ENCODE results near the gene LRRC26.

Gene LRRC26, protein sequence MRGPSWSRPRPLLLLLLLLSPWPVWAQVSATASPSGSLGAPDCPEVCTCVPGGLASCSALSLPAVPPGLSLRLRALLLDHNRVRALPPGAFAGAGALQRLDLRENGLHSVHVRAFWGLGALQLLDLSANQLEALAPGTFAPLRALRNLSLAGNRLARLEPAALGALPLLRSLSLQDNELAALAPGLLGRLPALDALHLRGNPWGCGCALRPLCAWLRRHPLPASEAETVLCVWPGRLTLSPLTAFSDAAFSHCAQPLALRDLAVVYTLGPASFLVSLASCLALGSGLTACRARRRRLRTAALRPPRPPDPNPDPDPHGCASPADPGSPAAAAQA

GRCh38 chr9:137169896-137170358 is at the start of gene LRRC26:
LRRC26 (minus strand) TSS chr9:137170051; CDS start chr9:137169943, 108 bp downstream.
- FAIRE-seq (no peak), DNase-seq (ENCODE audit: insufficient read length, low spot score) (no peak)

GRCh38 chr9:137218754-137219271 is 49.0 kb upstream of the LRRC26 start:
- DNase-seq (ENCODE audit: insufficient read length, low spot score): no peak
- FAIRE-seq: no peak

DNA sequence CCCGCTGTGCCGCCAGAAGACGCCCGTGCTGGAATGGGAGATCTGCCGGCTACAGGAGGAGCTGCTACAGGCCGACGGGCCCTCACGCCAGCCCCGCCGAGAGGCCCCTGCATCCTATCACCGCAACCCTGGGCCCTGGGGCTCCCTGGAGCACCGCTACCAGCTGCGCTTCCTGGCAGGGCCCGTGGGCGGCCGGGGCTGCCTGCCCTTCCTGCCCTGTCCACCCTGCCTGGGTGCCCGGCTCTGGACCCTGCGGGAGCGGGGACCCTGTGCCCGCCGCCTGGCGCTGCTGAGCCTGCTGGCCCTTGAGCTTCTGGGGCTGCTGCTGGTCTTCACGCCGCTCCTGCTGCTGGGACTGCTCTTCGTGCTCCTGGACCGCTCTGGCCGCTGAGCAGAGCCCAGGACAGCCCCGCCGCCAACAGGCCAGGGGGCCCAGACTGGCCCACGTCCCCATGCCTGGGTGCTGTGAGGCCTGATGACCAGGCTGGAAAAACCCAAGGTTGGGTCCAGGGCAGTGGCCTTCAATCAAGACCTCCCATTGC is 48.4 kb upstream of the LRRC26 start:
- no peak for FAIRE-seq
- DNase-seq (ENCODE audit: insufficient read length, low spot score): no peak

- FAIRE-seq (no peak), DNase-seq (ENCODE audit: insufficient read length, low spot score) (no peak)
These were observed 47.7 kb upstream of the LRRC26 start for GRCh38 chr9:137217276-137218211.

- no peak for FAIRE-seq
- DNase-seq (ENCODE audit: insufficient read length, low spot score): no peak
These were observed 46.5 kb upstream of the LRRC26 start for GRCh38 chr9:137216188-137216965.

DNA sequence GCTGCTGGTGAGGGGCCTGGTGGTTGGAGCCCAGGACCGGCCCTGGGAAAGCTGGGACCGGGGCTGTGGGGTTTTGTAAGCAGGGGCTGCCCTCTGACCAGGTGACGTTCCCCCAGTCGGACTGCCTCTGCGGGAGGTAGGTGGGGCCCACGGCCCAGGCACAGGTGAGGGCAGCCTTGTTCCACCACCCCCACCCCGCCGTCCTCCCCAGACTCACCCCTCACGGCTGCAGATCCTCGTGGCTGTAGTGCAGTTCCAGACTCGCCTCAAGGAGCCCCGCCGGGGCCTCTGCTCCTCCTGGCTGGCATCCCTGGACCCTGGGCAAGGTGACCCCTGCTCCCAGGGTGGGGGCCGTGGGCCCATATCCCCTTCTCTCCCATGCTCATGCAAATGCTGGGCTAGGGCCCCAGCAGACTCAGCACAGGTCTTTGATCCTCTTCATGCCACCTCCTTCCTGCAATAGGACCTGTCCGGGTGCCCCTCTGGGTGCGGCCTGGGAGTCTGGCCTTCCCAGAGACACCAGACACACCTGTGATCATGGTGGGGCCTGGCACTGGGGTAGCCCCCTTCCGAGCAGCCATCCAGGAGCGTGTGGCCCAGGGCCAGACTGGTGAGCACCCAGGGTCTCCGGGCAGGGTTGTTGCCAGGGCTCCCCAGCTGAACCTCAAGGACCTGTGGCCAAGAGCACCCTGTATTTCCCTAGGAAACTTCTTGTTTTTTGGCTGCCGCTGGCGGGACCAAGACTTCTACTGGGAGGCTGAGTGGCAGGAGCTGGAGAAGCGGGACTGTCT is 45.5 kb upstream of the LRRC26 start:
- DNase-seq (ENCODE audit: insufficient read length, low spot score) (no peak), FAIRE-seq (no peak)

- DNase-seq (ENCODE audit: insufficient read length, low spot score) (no peak), FAIRE-seq (no peak)
These were observed 44.8 kb upstream of the LRRC26 start for GRCh38 chr9:137214620-137215019.

DNA sequence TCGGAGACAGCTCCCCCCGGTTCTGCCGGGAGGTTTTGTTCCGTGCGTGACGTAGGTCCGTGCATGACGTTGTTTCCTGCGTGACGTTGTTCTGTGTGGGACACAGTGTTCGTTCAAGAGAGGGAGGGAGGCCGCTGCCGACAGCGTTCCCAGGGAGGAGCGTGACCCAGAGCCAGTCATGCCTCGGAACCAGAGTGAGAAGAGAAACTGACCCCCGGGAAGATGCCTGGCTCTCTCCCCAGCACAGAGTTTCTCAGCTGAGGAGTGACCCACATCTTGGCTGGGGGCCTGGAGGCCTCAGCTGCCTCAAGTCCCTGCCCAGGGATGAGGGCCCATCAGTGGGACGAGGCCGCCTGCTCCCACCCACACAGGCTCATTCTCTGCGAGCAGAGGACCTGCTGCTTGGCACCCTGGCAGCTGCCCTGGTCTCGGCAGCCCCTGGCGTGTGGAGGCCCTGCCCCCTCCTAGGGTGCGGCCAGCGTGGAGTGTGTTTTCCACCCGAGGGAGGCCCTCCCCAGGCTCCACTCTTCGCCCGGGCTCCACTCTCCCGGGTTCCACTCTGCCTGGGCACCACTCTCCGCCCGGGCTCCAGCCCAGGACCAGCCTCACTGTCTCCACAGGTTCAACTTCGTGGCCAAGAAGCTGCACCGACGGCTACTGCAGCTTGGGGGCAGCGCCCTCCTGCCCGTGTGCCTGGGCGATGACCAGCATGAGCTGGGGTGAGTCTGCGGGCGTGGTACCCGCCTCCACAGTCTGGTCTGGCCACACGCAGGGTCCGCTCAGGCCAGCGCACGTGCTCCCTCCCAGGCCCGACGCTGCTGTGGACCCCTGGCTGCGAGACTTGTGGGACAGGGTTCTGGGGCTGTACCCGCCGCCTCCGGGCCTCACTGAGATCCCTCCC is 43.6 kb upstream of the LRRC26 start:
- FAIRE-seq (no peak), DNase-seq (ENCODE audit: insufficient read length, low spot score) (no peak)

- no peak for FAIRE-seq
- no peak for DNase-seq (ENCODE audit: insufficient read length, low spot score)
These were observed 42.7 kb upstream of the LRRC26 start for GRCh38 chr9:137212520-137212919.

DNA sequence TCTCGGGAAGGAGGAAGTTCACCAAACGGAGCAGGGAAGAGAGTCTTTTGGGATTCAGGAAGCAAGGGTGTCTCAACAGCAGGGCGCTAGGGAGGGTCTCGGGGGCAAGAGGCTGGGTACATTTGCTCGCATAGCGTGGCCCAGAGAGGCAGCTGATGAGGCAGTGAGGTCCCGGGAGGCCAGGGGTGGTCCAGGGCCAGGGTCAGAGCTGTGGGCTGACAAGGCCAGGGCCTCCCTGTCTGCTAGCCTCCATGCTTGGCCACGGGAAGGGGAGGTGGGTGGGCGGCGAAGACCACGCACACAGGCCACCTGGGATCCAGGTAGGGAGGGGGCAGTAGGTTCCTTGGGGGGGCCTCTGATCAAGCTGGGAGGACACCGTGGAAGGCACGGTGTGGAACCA is 41.7 kb upstream of the LRRC26 start:
- FAIRE-seq: no peak
- no peak for DNase-seq (ENCODE audit: insufficient read length, low spot score)

- DNase-seq (ENCODE audit: insufficient read length, low spot score) (no peak), FAIRE-seq (no peak)
These were observed 36.8 kb upstream of the LRRC26 start for GRCh38 chr9:137206602-137207001.

GRCh38 chr9:137205126-137206069 is 35.5 kb upstream of the LRRC26 start, which contains the start of the genes NDOR1 and TMEM203:
NDOR1 (plus strand) TSS chr9:137205700; CDS start chr9:137205778, 78 bp downstream.
TMEM203 (minus strand) TSS chr9:137205648; CDS start chr9:137205414, 234 bp downstream.
- peak; percentile 48 for FAIRE-seq
- peak; percentile 85 for DNase-seq (ENCODE audit: insufficient read length, low spot score)

- no peak for FAIRE-seq
- DNase-seq (ENCODE audit: insufficient read length, low spot score): no peak
These were observed 34.9 kb upstream of the LRRC26 start for GRCh38 chr9:137204731-137205125.

- DNase-seq (ENCODE audit: insufficient read length, low spot score) (no peak), FAIRE-seq (no peak)
These were observed 33.1 kb upstream of the LRRC26 start for GRCh38 chr9:137202966-137203365.

DNA sequence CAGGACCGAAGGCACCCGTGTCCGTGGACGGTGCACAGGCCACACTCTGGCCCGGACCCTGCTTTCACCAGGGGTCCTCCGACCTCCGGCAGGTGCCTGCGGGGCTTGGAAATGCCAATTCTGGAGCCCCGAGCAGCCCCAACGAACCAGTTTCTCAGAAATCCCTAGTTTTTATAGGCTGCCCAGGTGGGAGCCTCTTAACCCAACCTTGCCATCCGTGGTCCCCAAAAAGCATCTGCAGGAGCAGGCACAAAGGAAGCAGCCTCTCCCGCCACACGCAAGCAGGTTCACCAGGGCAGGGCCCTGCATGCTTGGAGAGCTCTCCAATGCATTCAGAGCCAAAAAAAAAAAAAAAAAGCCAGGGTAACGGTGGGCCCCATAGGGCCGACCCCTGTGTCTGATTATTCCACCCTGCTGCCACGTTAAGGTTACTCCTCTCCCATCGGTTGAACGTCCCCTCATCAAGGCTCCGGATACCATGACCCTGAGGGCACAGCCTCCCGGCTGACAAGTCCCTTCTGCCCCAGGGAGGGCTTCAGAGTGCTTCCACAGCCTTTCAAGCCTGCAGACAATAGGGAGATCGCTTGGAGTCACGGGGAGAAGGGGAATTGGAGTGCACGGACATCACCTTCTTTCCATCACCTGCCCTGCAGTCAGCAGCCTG is 31.5 kb upstream of the LRRC26 start:
- FAIRE-seq: no peak
- DNase-seq (ENCODE audit: insufficient read length, low spot score): no peak

DNA sequence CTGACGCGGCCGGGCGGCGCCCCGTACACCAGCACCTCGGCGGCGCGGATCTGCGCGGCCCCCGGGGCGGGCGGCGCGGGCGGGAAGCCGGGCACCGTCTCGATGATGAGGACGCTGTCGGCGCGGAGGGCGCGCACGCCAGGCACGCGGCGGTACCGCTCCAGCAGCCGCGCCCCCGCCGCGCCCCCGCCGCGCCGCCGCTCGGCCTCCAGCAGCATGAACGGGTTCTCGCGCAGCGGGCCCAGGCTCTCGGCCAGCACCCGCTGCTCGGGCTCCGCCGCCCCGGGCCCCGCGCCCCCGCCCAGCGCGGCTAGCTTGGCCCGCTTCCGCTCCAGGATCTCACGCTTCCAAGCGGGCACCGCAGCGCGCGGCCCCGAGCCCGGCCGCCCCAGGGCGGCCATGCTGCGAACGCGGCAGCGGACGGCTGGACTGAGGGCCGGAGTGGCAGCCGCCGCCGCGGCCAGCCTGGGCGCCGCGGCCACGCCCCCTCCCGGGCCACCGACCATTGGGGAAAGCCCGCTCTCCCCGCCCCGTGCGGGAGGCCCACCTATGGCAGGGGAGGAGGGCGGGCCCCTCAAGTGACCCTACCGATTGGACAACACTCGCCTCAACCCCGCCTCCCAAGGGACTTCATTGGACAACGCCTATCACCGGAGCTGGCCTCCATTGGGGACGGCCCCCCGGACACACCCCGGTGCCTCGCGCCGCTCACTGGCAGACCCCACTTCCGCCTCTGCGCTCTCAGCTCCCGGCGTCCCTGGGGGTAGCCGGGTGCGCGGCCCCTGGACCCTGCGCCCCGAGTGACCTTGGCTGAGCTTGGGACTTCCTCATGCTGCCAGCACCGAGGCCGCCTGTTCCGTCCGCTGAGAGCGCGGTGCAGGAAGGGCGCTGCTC is 30.7 kb upstream of the LRRC26 start, which contains the start of gene TPRN:
TSS of gene TPRN (minus strand) at position 431 of the 894 bp plus-strand sequence. CDS start at position 401, 30 bp downstream.
- DNase-seq (ENCODE audit: insufficient read length, low spot score) (peak; percentile 99), FAIRE-seq (peak; percentile 86)

Data from HTR-8/SVneo (cell line).